Measurements from ENCODE around the gene RPL41. TPM values are rescaled to one million over a fixed set of nuclear protein-coding genes. Genes with fewer than 3 reads are reported as not detected.

The RPL41 gene
- total RNA-seq, 1 experiment from 2014 or later, result 4,637 TPM

DNA sequence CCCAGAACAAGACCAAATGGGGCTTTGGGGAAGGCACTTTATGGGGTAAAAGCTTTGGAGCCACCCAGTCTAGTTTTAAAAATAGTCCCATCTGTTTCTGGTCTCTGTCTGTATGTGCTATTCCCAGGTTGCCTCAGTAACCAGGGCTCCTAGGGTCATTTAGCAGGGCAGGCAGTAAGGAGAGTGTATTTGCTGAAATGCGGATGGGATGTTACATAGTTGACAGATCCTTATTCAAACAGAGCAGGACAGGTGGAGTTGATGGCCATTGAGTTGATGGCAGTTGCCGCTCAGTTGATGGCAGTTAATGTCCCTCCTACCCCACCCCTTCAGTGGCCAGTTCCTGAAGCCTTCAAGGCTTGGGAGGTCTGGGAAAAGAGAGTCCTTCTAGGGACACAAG lies 6.2 kb downstream of the RPL41 start:
- H3K4me3 Mint-ChIP-seq, result no peak overlapping the region
- no peak overlapping the region for H3T11ph ChIP-seq (ENCODE audit: low read length)
- H2AK5ac ChIP-seq (ENCODE audit: insufficient read length, low read length), result no peak overlapping the region
- no peaks in the 10 kb centered on the region for H3K27me3 ChIP-seq (ENCODE audit: insufficient read depth, low read length)
- no peak overlapping the region for H4K5ac ChIP-seq (ENCODE audit: insufficient read length, low read depth, low read length)
- no peak overlapping the region for H3K23ac ChIP-seq (ENCODE audit: insufficient read length, low read depth, low read length)
- no peaks in the 10 kb centered on the region for H4K20me1 ChIP-seq (ENCODE audit: control insufficient read depth, insufficient read depth, insufficient read length)
- H3K79me2 ChIP-seq (ENCODE audit: insufficient read depth, low read length), result no peaks in the 10 kb centered on the region
- no peak overlapping the region for H2BK15ac ChIP-seq (ENCODE audit: low read depth, low read length)
- H4K91ac ChIP-seq (ENCODE audit: insufficient read length, low read depth, low read length), result no peak overlapping the region
- H3K56ac ChIP-seq (ENCODE audit: insufficient read length, low read depth, low read length), result no peak overlapping the region
- H2BK120ac ChIP-seq (ENCODE audit: low read depth, low read length, poor library complexity, severe bottlenecking), result no peak overlapping the region
- no peaks in the 10 kb centered on the region for H3K9me3 ChIP-seq (ENCODE audit: control insufficient read depth, low read depth, low read length)
- H3K4ac ChIP-seq (ENCODE audit: low read depth, low read length), result no peak overlapping the region
- peaks cover 36% of the 10 kb centered on the region in 2 experiments for H3K4me1 Mint-ChIP-seq
- no peaks in the 10 kb centered on the region for H3K79me1 ChIP-seq (ENCODE audit: insufficient read depth, low read depth, low read length, poor library complexity, severe bottlenecking)
- H3K4me1 ChIP-seq (ENCODE audit: insufficient read depth, low read length), result no peaks in the 10 kb centered on the region; the same call in 1 of the 2 replicates
- no peak overlapping the region for H2AFZ ChIP-seq (ENCODE audit: low read length)
- peaks cover 2% of the 10 kb centered on the region; the same call in 1 of the 2 replicates for H3K27me3 Mint-ChIP-seq (ENCODE audit: low read depth)
- no peak overlapping the region for H3K14ac ChIP-seq (ENCODE audit: insufficient read depth, low read length)
- H3K27ac ChIP-seq (ENCODE audit: insufficient read length, low read depth, low read length), result no peak overlapping the region
- H3K27ac Mint-ChIP-seq, result no peak overlapping the region
- H3K18ac ChIP-seq (ENCODE audit: insufficient read length, low read depth, low read length), result no peak overlapping the region
- peaks cover 11% of the 10 kb centered on the region for H3K23me2 ChIP-seq (ENCODE audit: insufficient read length, low read depth, low read length, poor library complexity, severe bottlenecking)
- DNase-seq, result no peak
- TF ChIP-seq, protein P1, sequence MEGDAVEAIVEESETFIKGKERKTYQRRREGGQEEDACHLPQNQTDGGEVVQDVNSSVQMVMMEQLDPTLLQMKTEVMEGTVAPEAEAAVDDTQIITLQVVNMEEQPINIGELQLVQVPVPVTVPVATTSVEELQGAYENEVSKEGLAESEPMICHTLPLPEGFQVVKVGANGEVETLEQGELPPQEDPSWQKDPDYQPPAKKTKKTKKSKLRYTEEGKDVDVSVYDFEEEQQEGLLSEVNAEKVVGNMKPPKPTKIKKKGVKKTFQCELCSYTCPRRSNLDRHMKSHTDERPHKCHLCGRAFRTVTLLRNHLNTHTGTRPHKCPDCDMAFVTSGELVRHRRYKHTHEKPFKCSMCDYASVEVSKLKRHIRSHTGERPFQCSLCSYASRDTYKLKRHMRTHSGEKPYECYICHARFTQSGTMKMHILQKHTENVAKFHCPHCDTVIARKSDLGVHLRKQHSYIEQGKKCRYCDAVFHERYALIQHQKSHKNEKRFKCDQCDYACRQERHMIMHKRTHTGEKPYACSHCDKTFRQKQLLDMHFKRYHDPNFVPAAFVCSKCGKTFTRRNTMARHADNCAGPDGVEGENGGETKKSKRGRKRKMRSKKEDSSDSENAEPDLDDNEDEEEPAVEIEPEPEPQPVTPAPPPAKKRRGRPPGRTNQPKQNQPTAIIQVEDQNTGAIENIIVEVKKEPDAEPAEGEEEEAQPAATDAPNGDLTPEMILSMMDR (conservative IDR thresholded peaks at IDR 0.05), result no peak
- peaks cover 15 to 31% (median 25%) of the 10 kb centered on the region in 3 experiments for H3K36me3 Mint-ChIP-seq (ENCODE audit: insufficient read depth in 1 of 3, low read depth in 3 of 3)
- no peak overlapping the region for H2BK5ac ChIP-seq (ENCODE audit: insufficient read length, low read length)
- peaks cover 0 to 3% of the 10 kb centered on the region in 2 experiments; a peak in 2 of 5 replicates for H3K9me3 Mint-ChIP-seq
- H2BK12ac ChIP-seq (ENCODE audit: insufficient read length, low read depth, low read length), result no peak overlapping the region
- no peak overlapping the region for H3K4me2 ChIP-seq (ENCODE audit: insufficient read depth, insufficient read length, low read length)
- H4K8ac ChIP-seq (replicated peaks; ENCODE audit: insufficient read length, low read depth, low read length), result no peak overlapping the region
- H3K9ac ChIP-seq (ENCODE audit: extremely low read depth, insufficient read length, low read length), result no peak overlapping the region
- WGBS (ENCODE audit: extremely low coverage, insufficient read length, low lambda C conversion rate), result no CpG with 5 or more reads among the region's 2 CpGs
- H2BK20ac ChIP-seq (ENCODE audit: low read depth, low read length, poor library complexity, severe bottlenecking), result no peak overlapping the region
